ENCODE data around the gene ID3.

GRCh38 chr1:23524716-23525401 lies 34.4 kb downstream of the ID3 start:
- TF ChIP-seq CTCF (IDR thresholded peaks at IDR 0.05): no peak
- TF ChIP-seq EZH2 (IDR thresholded peaks at IDR 0.05): no peak
- TF ChIP-seq EZH2phosphoT487 (IDR thresholded peaks at IDR 0.05): no peak

Measured in neural progenitor cell (in vitro differentiated cells).